ENCODE measurements around the gene MBTPS1.
A peak's percentile ranks its signal among the peaks of the same experiment; 100 is the strongest.

GRCh38 chr16:84144859-84145639 lies 28.3 kb upstream of the MBTPS1 start, which contains the start of the genes DNAAF1 and HSDL1:
- TF ChIP-seq POLR2AphosphoS5 (IDR thresholded peaks at IDR 0.05; ENCODE audit: low read depth) (peak; percentile 64), JUNB (IDR thresholded peaks at IDR 0.05; ENCODE audit: unreplicated experiment) (no peak), CTCF (conservative IDR thresholded peaks at IDR 0.05; ENCODE audit: low read depth in 2 of 2) (peak in 1 of 2 experiments; percentile 33; a peak in 1 of 4 replicates), EZH2 (IDR thresholded peaks at IDR 0.05; ENCODE audit: low read depth, unreplicated experiment) (no peak), REST (IDR thresholded peaks at IDR 0.05; ENCODE audit: unreplicated experiment) (no peak), EZH2phosphoT487 (IDR thresholded peaks at IDR 0.05; ENCODE audit: unreplicated experiment) (no peak), ZNF331 (CRISPR knock-in tag; IDR thresholded peaks at IDR 0.05; ENCODE audit: low read depth) (no peak), CREB1 (CRISPR knock-in tag; IDR thresholded peaks at IDR 0.05; ENCODE audit: low read depth) (peak; percentile 49; the same call in 1 of the 2 replicates), ETS1 (IDR thresholded peaks at IDR 0.05) (no peak), ZNF114 (CRISPR knock-in tag; IDR thresholded peaks at IDR 0.05) (no peak), NANOG (IDR thresholded peaks at IDR 0.05; ENCODE audit: borderline replicate concordance) (no peak)

Data from GM23338 (cell line).